Measurements from ENCODE around the gene HSPA13.
A peak's percentile ranks its signal among the peaks of the same experiment; 100 is the strongest.

The HSPA13 gene

GRCh38 chr21:14382835-14383595 lies at the start of gene HSPA13 (continued):
- TF ChIP-seq BCL11A (tag by site-specific recombination; IDR thresholded peaks at IDR 0.05; ENCODE audit: low read depth) (no peak), SP7 (tag by site-specific recombination; IDR thresholded peaks at IDR 0.05) (peak; percentile 37), TRIM28 (IDR thresholded peaks at IDR 0.05; ENCODE audit: borderline replicate concordance, low read length) (peak; percentile 3; the same call in 1 of the 2 replicates), ZBTB21 (tag by site-specific recombination; IDR thresholded peaks at IDR 0.05) (peak; percentile 89), GLIS1 (tag by site-specific recombination; IDR thresholded peaks at IDR 0.05) (peak; percentile 12; the same call in 1 of the 2 replicates), EGR2 (tag by site-specific recombination; IDR thresholded peaks at IDR 0.05; ENCODE audit: low read depth) (peak; percentile 49; the same call in 1 of the 2 replicates), ZNF629 (tag by site-specific recombination; IDR thresholded peaks at IDR 0.05) (peak; percentile 97), ZNF677 (tag by site-specific recombination; IDR thresholded peaks at IDR 0.05) (peak; percentile 70), ZBTB20 (tag by site-specific recombination; IDR thresholded peaks at IDR 0.05) (peak; percentile 43; the same call in 1 of the 2 replicates), ZNF362 (tag by site-specific recombination; IDR thresholded peaks at IDR 0.05) (no peak), KLF9 (tag by site-specific recombination; IDR thresholded peaks at IDR 0.05; ENCODE audit: low read depth) (peak; percentile 81), KLF1 (tag by site-specific recombination; IDR thresholded peaks at IDR 0.05) (no peak), ZFHX2 (tag by site-specific recombination; conservative IDR thresholded peaks at IDR 0.05) (peak; percentile 54), SETDB1 (IDR thresholded peaks at IDR 0.05; ENCODE audit: insufficient read length, low read length) (no peak), ZNF133 (tag by site-specific recombination; IDR thresholded peaks at IDR 0.05) (no peak), ZNF37A (tag by site-specific recombination; IDR thresholded peaks at IDR 0.05) (no peak), SCRT2 (tag by site-specific recombination; IDR thresholded peaks at IDR 0.05) (peak; percentile 46; the same call in 1 of the 2 replicates), PRDM10 (tag by site-specific recombination; IDR thresholded peaks at IDR 0.05) (peak; percentile 47), GLIS2 (tag by site-specific recombination; IDR thresholded peaks at IDR 0.05) (peak; percentile 73), SP2 (tag by site-specific recombination; IDR thresholded peaks at IDR 0.05) (peak; percentile 71), ZNF341 (tag by site-specific recombination; IDR thresholded peaks at IDR 0.05; ENCODE audit: low read depth) (0 out of 2 replicates have a peak, but pooled peaks have one; percentile 31), ZBTB17 (tag by site-specific recombination; IDR thresholded peaks at IDR 0.05) (peak; percentile 69), ZNF76 (tag by site-specific recombination; IDR thresholded peaks at IDR 0.05; ENCODE audit: borderline replicate concordance, low read depth) (peak; percentile 93)
- TF ChIP-seq, protein P1, sequence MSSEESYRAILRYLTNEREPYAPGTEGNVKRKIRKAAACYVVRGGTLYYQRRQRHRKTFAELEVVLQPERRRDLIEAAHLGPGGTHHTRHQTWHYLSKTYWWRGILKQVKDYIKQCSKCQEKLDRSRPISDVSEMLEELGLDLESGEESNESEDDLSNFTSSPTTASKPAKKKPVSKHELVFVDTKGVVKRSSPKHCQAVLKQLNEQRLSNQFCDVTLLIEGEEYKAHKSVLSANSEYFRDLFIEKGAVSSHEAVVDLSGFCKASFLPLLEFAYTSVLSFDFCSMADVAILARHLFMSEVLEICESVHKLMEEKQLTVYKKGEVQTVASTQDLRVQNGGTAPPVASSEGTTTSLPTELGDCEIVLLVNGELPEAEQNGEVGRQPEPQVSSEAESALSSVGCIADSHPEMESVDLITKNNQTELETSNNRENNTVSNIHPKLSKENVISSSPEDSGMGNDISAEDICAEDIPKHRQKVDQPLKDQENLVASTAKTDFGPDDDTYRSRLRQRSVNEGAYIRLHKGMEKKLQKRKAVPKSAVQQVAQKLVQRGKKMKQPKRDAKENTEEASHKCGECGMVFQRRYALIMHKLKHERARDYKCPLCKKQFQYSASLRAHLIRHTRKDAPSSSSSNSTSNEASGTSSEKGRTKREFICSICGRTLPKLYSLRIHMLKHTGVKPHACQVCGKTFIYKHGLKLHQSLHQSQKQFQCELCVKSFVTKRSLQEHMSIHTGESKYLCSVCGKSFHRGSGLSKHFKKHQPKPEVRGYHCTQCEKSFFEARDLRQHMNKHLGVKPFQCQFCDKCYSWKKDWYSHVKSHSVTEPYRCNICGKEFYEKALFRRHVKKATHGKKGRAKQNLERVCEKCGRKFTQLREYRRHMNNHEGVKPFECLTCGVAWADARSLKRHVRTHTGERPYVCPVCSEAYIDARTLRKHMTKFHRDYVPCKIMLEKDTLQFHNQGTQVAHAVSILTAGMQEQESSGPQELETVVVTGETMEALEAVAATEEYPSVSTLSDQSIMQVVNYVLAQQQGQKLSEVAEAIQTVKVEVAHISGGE (tag by site-specific recombination; conservative IDR thresholded peaks at IDR 0.05; ENCODE audit: low read depth): no peak
- TF ChIP-seq, protein P2, sequence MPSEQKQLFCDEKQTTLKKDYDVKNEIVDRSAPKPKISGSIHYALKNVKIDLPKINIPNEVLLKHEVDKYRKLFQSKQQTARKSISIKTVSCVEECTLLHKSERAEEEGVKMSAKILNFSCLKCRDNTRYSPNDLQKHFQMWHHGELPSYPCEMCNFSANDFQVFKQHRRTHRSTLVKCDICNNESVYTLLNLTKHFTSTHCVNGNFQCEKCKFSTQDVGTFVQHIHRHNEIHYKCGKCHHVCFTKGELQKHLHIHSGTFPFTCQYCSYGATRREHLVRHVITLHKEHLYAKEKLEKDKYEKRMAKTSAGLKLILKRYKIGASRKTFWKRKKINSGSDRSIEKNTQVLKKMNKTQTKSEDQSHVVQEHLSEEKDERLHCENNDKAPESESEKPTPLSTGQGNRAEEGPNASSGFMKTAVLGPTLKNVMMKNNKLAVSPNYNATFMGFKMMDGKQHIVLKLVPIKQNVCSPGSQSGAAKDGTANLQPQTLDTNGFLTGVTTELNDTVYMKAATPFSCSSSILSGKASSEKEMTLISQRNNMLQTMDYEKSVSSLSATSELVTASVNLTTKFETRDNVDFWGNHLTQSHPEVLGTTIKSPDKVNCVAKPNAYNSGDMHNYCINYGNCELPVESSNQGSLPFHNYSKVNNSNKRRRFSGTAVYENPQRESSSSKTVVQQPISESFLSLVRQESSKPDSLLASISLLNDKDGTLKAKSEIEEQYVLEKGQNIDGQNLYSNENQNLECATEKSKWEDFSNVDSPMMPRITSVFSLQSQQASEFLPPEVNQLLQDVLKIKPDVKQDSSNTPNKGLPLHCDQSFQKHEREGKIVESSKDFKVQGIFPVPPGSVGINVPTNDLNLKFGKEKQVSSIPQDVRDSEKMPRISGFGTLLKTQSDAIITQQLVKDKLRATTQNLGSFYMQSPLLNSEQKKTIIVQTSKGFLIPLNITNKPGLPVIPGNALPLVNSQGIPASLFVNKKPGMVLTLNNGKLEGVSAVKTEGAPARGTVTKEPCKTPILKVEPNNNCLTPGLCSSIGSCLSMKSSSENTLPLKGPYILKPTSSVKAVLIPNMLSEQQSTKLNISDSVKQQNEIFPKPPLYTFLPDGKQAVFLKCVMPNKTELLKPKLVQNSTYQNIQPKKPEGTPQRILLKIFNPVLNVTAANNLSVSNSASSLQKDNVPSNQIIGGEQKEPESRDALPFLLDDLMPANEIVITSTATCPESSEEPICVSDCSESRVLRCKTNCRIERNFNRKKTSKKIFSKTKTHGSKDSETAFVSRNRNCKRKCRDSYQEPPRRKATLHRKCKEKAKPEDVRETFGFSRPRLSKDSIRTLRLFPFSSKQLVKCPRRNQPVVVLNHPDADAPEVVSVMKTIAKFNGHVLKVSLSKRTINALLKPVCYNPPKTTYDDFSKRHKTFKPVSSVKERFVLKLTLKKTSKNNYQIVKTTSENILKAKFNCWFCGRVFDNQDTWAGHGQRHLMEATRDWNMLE (tag by site-specific recombination; conservative IDR thresholded peaks at IDR 0.05; ENCODE audit: low read depth): no peak

Data from HEK293 (cell line).